ENCODE measurements around the gene ARHGEF4. TPM values are rescaled to one million over a fixed set of nuclear protein-coding genes. Genes with fewer than 3 reads are reported as not detected.

The ARHGEF4 gene
- total and polyA plus RNA-seq, 2 donors (not counting 3 experiments of a cell fraction or from before 2014, with no cell fraction given) = not detected

GRCh38 chr2:130917006-130917688, 80.4 kb downstream of the ARHGEF4 start:
- no peaks in the 10 kb centered on the region for H3K79me2 ChIP-seq (ENCODE audit: control insufficient read depth, insufficient read depth, low read length)
- TF ChIP-seq JUN (IDR thresholded peaks at IDR 0.05; ENCODE audit: borderline replicate concordance, insufficient read depth, insufficient read length, low read depth) = no peak
- no peak for TF ChIP-seq POLR2A (IDR thresholded peaks at IDR 0.05; ENCODE audit: low read depth, low read length)
- H3K27ac ChIP-seq (ENCODE audit: insufficient read depth, low read depth, low read length) = no peak overlapping the region
- H3K9me1 ChIP-seq (replicated peaks; ENCODE audit: control insufficient read depth, extremely low read depth, insufficient read depth, low read length) = no peaks in the 10 kb centered on the region
- no peak overlapping the region for H2AFZ ChIP-seq (ENCODE audit: low read depth, low read length)
- H3K4me2 ChIP-seq (ENCODE audit: insufficient read depth, low read length) = no peak overlapping the region
- no peak overlapping the region for H3K9ac ChIP-seq (replicated peaks; ENCODE audit: extremely low read depth, insufficient read depth, low read length)
- FAIRE-seq = no peak
- dilution Hi-C loops (cut with MboI; ENCODE audit: extremely low pct_ligation_motif_present, low sequenced_read_pairs) (no loop called here), intact Hi-C loops (cut with micrococcal nuclease) (no loop called here)
- POLR2A ChIA-PET = no interaction called here
- H3K4me3 ChIP-seq (replicated peaks in 1 of 3; ENCODE audit: insufficient read depth in 1 of 3, low read depth in 1 of 3, low read length in 3 of 3) = no peak overlapping the region
- no peaks in the 10 kb centered on the region for H3K9me3 ChIP-seq (replicated peaks; ENCODE audit: control insufficient read depth, insufficient read depth, low read length)
- no peaks in the 10 kb centered on the region for H3K36me3 ChIP-seq (ENCODE audit: control insufficient read depth in 2 of 2, extremely low read depth in 1 of 2, insufficient read depth in 2 of 2, low read length in 2 of 2)
- H4K20me1 ChIP-seq (replicated peaks; ENCODE audit: control insufficient read depth, extremely low read depth, insufficient read depth, low read length) = no peaks in the 10 kb centered on the region
- CTCF ChIA-PET = interaction anchor here (0.7 to 6.9 kb wide), 2 partner anchors 117 to 119 kb away, joined by 3 to 66 read pairs; no protein-coding TSS in a partner anchor
- no peaks in the 10 kb centered on the region for H3K4me1 ChIP-seq (ENCODE audit: control insufficient read depth, extremely low read depth, insufficient read depth, low read length)
- no peak for DNase-seq (ENCODE audit: low read depth, low spot score)
- peaks cover 0 to 3% of the 10 kb centered on the region in 2 experiments for H3K27me3 ChIP-seq (ENCODE audit: control insufficient read depth in 2 of 2, insufficient read depth in 2 of 2, low read length in 2 of 2)
- no TSS peak for BruUV-seq (replicated peaks)

- ChIA-PET POLR2A (no interaction called here), CTCF (interaction anchor here (6.9 kb wide), 1 partner anchor 121 kb away, joined by 66 read pairs; no protein-coding TSS in a partner anchor)
- Histone ChIP-seq H3K36me3 (ENCODE audit: control insufficient read depth in 2 of 2, extremely low read depth in 1 of 2, insufficient read depth in 2 of 2, low read length in 2 of 2) (no peaks in the 10 kb centered on the region), H3K9me3 (replicated peaks; ENCODE audit: control insufficient read depth, insufficient read depth, low read length) (no peaks in the 10 kb centered on the region), H3K4me2 (ENCODE audit: insufficient read depth, low read length) (no peak overlapping the region), H3K4me3 (replicated peaks in 1 of 3; ENCODE audit: insufficient read depth in 1 of 3, low read depth in 1 of 3, low read length in 3 of 3) (no peak overlapping the region), H4K20me1 (replicated peaks; ENCODE audit: control insufficient read depth, extremely low read depth, insufficient read depth, low read length) (no peaks in the 10 kb centered on the region), H2AFZ (ENCODE audit: low read depth, low read length) (no peak overlapping the region), H3K79me2 (ENCODE audit: control insufficient read depth, insufficient read depth, low read length) (no peaks in the 10 kb centered on the region), H3K4me1 (ENCODE audit: control insufficient read depth, extremely low read depth, insufficient read depth, low read length) (no peaks in the 10 kb centered on the region), H3K9me1 (replicated peaks; ENCODE audit: control insufficient read depth, extremely low read depth, insufficient read depth, low read length) (no peaks in the 10 kb centered on the region), H3K27me3 (ENCODE audit: control insufficient read depth in 2 of 2, insufficient read depth in 2 of 2, low read length in 2 of 2) (peaks cover 0 to 3% of the 10 kb centered on the region in 2 experiments), H3K27ac (ENCODE audit: insufficient read depth, low read depth, low read length) (no peak overlapping the region), H3K9ac (replicated peaks; ENCODE audit: extremely low read depth, insufficient read depth, low read length) (no peak overlapping the region)
- no peak for TF ChIP-seq EZH2 (IDR thresholded peaks at IDR 0.05; ENCODE audit: borderline replicate concordance, low read depth, low read length, severe bottlenecking)
- no peak for TF ChIP-seq POLR2A (IDR thresholded peaks at IDR 0.05; ENCODE audit: low read depth, low read length)
- no peak for TF ChIP-seq JUN (IDR thresholded peaks at IDR 0.05; ENCODE audit: borderline replicate concordance, insufficient read depth, insufficient read length, low read depth)
- no peak for TF ChIP-seq POLR2AphosphoS5 (IDR thresholded peaks at IDR 0.05; ENCODE audit: insufficient read depth, low read depth, low read length)
- TF ChIP-seq MYC (IDR thresholded peaks at IDR 0.05; ENCODE audit: low read depth, low read length) = no peak
- no peak for TF ChIP-seq CTCF (IDR thresholded peaks at IDR 0.05; ENCODE audit: extremely low read depth in 1 of 2, insufficient read depth in 1 of 2, low read depth in 1 of 2, low read length in 2 of 2)
- TF ChIP-seq MAX (IDR thresholded peaks at IDR 0.05; ENCODE audit: insufficient read depth, insufficient read length) = no peak
- no peak for TF ChIP-seq FOS (IDR thresholded peaks at IDR 0.05; ENCODE audit: borderline replicate concordance, insufficient read depth, low read length)
- no peak for TF ChIP-seq GATA2 (IDR thresholded peaks at IDR 0.05; ENCODE audit: insufficient read depth, insufficient read length, low read depth, low read length)
- intact Hi-C loops (cut with micrococcal nuclease) = no loop called here
- no TSS peak for BruUV-seq (replicated peaks)
- dilution Hi-C loops (cut with MboI; ENCODE audit: extremely low pct_ligation_motif_present, low sequenced_read_pairs) = no loop called here
- no peak for DNase-seq (ENCODE audit: low read depth, low spot score)
- FAIRE-seq = no peak
Measured at GRCh38 chr2:130918393-130918792, 81.7 kb downstream of the ARHGEF4 start.

Data from endothelial cell of umbilical vein (primary cell).